NK-92 (cell line): ENCODE results near the gene USF1.
"Not testable (repeated sequence)": the region's sequence is repeated elsewhere in the genome, so short reads cannot be mapped to it uniquely, and the experiment has no call there.

ENCODE experiments used
- DNase-seq: peaks from one replicate; lab custom pipeline; 2025; ENCODE audit not compliant: unreplicated experiment; lab: John Stamatoyannopoulos, UW

The USF1 gene

DNA sequence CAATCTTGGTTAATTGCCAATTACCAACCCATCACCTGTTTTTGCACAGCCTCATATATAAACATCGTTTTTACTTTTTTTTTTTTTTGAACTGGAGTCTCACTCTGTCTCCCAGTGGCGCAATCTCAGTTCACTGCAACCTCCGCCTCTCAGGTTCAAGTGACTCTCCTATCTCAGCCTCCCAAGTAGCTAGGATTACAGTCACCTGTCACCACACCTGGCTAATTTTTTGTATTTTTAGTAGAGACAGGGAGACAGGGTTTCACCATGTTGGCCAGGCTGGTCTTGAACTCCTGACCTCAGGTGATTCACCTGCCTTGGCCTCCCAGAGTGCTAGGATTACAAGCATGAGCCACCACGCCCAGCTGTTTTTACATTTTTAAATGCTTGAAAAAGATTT lies 53.7 kb downstream of the USF1 start:
- DNase-seq = not testable (repeated sequence)
